Activated CD8-positive, alpha-beta T cell treated with anti-CD3 and anti-CD28 coated beads, Interleukin-2, amount 10 ng/mL, durations not matched to agents 7 days and 5 days (primary cell): ENCODE data around the gene CMIP. TPM values are rescaled to one million over a fixed set of nuclear protein-coding genes. Genes with fewer than 3 reads are reported as not detected.

Experiments
- ATAC-seq: fragments of 150-1000 bp; cut with Tn5 transposase; one replicate; pipeline ENCODE4 v1.10.0; 2021; ENCODE audit warnings: moderate library complexity
- CTCF ChIA-PET: fragments of 350-600 bp; sonication (Branson Sonifier 250); formaldehyde crosslinking; loops from one replicate; lab custom pipeline; 2021; ENCODE audit warnings: antibody characterized with exemption; lab: Charles Lee
- POLR2A ChIA-PET: fragments of 350-600 bp; sonication (Branson Sonifier 250); formaldehyde crosslinking; loops from one replicate; lab custom pipeline; 2021; ENCODE audit warnings: antibody characterized with exemption; lab: Charles Lee
- DNase-seq: peaks from one replicate; pipeline ENCODE4 v3.0.0-alpha.2; 2020
- H3K27ac Mint-ChIP-seq: one replicate; pipeline ENCODE4 v1.8.0; 2021; ENCODE audit warnings: mild to moderate bottlenecking, mixed read lengths
- H3K27me3 Mint-ChIP-seq: one replicate; pipeline ENCODE4 v1.8.0; 2021; ENCODE audit warnings: low read depth, mixed read lengths
- H3K36me3 Mint-ChIP-seq: one replicate; pipeline ENCODE4 v1.8.0; 2021; ENCODE audit warnings: low read depth, mixed read lengths
- H3K4me1 Mint-ChIP-seq: one replicate; pipeline ENCODE4 v1.8.0; 2021; ENCODE audit warnings: low read depth, mixed read lengths
- H3K4me3 Mint-ChIP-seq: one replicate; pipeline ENCODE4 v1.8.0; 2021; ENCODE audit warnings: mild to moderate bottlenecking, mixed read lengths
- H3K9me3 Mint-ChIP-seq: one replicate; pipeline ENCODE4 v1.8.0; 2022; ENCODE audit warnings: mixed read lengths; ENCODE audit not compliant: insufficient read depth
- total RNA-seq, 2 experiments: library from RNA; stranded (reverse); gene quantifications; one replicate each; pipeline ENCODE4 v1.2.3, GENCODE V29; 2021

The CMIP gene
- total RNA-seq, 2 experiments from 2014 or later: 62.5 to 70.4 TPM

DNA sequence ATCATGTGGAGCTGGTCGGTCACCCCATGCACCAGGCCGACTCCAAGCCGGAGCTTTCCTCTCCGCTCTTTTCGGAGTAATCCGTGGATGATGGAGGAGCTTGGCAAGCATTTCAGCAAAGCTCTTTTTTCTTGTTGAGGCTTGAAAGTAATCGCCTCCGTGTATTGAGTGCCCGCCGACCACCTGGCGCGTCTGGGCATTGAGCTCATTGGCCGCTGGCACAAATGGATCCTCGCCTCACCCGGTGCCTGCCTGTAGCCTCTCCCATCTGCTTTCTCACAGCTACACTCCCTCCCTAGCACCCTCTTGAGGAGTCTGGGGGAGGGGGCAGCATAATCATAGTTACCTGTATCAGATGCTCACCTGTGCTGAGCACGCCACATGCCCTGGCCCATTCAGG lies 148.9 kb downstream of the CMIP start:
- no peaks in the 10 kb centered on the region for H3K27me3 Mint-ChIP-seq
- POLR2A ChIA-PET: no interaction called here
- no peak for ATAC-seq
- CTCF ChIA-PET: no interaction called here
- peaks cover 5% of the 10 kb centered on the region for H3K36me3 Mint-ChIP-seq
- H3K4me1 Mint-ChIP-seq: peaks cover 11% of the 10 kb centered on the region
- H3K4me3 Mint-ChIP-seq: no peak overlapping the region
- no peak overlapping the region for H3K27ac Mint-ChIP-seq
- no peaks in the 10 kb centered on the region for H3K9me3 Mint-ChIP-seq
- no peak for DNase-seq

DNA sequence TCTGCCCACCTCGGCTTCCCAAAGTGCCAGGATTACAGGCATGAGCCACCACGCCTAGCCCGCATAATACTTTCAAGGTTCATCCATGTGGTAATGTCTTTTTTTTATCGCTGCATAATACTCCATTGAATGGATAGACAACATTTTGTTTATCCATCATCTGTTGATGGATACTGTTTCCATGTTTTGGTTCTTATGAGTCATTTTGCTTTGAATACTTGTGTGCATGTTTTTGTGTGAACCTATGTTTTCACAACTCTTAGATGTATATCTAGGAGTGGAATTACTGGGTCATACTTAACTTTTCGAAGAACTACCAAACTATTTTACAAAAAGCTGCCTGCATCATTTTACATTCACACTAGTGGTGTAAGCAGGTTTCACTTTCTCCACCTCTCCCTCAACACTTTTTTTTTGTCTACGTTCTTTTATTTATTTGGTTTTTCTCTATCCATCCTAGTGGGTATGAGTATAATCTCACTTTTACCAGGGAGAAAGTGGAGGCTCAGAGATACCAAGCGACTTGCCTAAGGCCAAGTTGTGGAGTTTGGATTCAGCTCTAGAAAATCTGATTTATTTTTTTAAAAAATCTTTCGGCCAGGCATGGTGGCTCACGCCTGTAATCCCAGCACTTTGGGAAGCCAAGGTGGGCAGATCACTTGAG lies 151.2 kb downstream of the CMIP start:
- DNase-seq (no peak), ATAC-seq (no peak)
- ChIA-PET CTCF (no interaction called here), POLR2A (interaction anchor here (0.6 to 0.7 kb wide), 2 partner anchors 33 to 100 kb away, joined by 3 read pairs; no protein-coding TSS in a partner anchor)
- H3K9me3 Mint-ChIP-seq: no peaks in the 10 kb centered on the region
- H3K36me3 Mint-ChIP-seq: peaks cover 2% of the 10 kb centered on the region
- H3K4me3 Mint-ChIP-seq: no peak overlapping the region
- H3K27me3 Mint-ChIP-seq: no peaks in the 10 kb centered on the region
- no peak overlapping the region for H3K27ac Mint-ChIP-seq
- peaks cover 11% of the 10 kb centered on the region for H3K4me1 Mint-ChIP-seq

DNA sequence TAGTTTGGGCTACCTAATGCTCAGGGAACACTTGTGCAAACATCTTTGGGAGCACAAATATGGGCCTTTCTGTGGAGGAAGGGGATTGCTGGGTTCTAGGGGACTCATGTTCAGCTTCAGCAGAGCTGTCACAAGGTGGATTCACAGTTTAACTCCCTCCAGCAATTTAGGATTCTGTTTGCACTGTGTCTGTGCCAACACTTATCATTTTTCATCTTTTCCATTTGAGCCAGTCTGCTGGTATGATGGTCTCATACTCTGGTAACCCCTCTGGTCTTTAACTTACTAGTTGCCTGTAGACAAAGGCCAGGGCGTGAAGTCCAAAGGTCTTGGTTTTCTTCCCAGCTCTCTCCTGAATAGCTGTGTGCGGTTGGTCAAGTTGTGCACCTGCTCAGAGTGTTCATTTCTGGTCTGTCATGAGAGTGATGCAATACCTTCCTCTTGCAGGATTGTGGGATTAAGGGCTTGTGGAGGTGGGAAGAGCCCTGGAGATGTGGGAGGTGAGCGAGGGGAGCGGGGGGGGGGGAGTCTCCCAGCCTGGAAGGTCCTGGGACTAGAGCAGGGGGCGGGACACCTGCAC lies 152.6 kb downstream of the CMIP start:
- ChIA-PET CTCF (no interaction called here), POLR2A (no interaction called here)
- Mint-ChIP-seq H3K4me3 (no peak overlapping the region), H3K4me1 (peaks cover 11% of the 10 kb centered on the region), H3K36me3 (peaks cover 2% of the 10 kb centered on the region), H3K9me3 (no peaks in the 10 kb centered on the region), H3K27ac (no peak overlapping the region), H3K27me3 (no peaks in the 10 kb centered on the region)
- ATAC-seq (no peak), DNase-seq (no peak)

DNA sequence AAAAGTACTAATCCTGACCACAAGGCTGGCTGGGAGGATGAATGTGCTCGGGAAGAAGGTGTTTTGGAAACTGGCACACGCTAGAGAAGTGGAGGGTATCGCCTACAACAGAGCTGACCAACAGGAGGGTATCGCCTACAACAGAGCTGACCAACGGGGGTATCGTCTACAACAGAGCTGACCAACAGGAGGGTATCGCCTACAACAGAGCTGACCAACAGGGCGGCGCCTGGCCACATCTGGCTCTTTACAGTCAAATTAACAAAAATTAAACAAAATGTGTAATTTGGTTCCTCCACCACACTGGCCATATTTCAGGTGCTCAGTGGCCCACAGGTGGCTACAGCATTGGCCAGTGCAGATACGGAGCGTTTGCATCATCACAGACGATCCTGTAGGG lies 153.5 kb downstream of the CMIP start:
- ATAC-seq (no peak), DNase-seq (no peak)
- POLR2A ChIA-PET: no interaction called here
- Mint-ChIP-seq H3K9me3 (no peaks in the 10 kb centered on the region), H3K27ac (no peak overlapping the region), H3K27me3 (no peaks in the 10 kb centered on the region), H3K4me1 (peaks cover 11% of the 10 kb centered on the region), H3K36me3 (peaks cover 2% of the 10 kb centered on the region), H3K4me3 (no peak overlapping the region)
- CTCF ChIA-PET: interaction anchor here (0.9 to 1.5 kb wide), 2 partner anchors 36 to 127 kb away, joined by 3 read pairs; no protein-coding TSS in a partner anchor

DNA sequence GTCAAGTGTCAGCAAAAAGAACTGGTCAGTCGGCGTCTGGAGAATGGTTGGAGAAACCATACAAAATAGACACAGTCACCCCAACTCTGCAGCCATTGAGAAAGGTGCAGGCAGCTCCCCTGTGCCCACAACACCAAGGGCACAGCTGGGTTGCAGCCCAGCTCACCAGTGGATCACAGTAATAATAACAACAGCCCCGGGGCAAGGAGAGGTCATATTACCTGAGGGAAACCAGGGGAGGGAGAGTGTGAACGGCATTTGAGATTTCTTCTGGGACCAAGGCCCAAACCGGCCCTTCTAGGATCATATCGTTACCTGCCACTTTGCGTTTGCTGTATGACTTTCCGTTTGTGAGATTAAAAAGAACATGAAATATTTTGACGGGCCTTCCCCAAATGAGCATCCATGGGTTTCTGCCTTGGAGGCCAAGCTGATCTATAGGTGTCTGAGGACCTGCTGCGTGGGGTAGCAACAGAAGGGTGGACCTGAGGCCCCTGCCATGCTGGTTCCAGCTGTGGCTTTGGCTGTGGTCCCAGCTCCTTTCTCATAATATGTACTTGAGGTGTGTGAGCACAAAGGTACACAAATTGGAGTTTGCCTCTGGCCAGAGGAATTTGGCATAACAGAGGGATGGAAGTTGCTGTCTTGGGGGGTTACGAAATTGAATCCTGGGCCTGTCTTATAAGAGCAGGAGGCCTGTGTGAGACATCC lies 154.6 kb downstream of the CMIP start:
- POLR2A ChIA-PET: no interaction called here
- DNase-seq: no peak
- Mint-ChIP-seq H3K4me3 (no peak overlapping the region), H3K27ac (no peak overlapping the region), H3K4me1 (peaks cover 11% of the 10 kb centered on the region), H3K36me3 (peaks cover 2% of the 10 kb centered on the region), H3K27me3 (no peaks in the 10 kb centered on the region), H3K9me3 (no peaks in the 10 kb centered on the region)
- CTCF ChIA-PET: interaction anchor here (0.7 to 1.5 kb wide), 4 partner anchors 28 to 198 kb away, joined by 3 read pairs; no protein-coding TSS in a partner anchor
- ATAC-seq: no peak

DNA sequence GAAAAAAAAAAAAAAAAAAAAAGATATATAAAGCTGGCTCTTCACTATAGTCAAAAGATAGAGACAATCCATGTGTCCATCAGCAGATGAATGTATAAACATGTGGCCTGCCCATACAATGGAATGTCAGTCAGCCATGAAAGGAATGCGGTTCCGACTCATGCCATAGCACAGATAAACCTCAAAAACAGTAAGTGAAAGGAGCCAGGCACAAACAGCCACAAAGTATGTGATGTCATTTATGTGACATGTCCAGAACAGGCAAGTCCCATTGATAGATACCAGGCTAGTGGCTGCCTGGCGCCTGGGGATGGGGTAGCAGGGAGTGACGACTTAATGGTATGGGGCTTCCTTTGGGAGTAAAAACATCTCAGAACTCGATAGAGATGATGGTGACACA lies 155.7 kb downstream of the CMIP start:
- Mint-ChIP-seq H3K9me3 (no peaks in the 10 kb centered on the region), H3K27ac (no peak overlapping the region), H3K4me1 (peaks cover 9% of the 10 kb centered on the region), H3K36me3 (peaks cover 2% of the 10 kb centered on the region), H3K27me3 (no peaks in the 10 kb centered on the region), H3K4me3 (no peak overlapping the region)
- ChIA-PET POLR2A (no interaction called here), CTCF (no interaction called here)
- ATAC-seq (no peak), DNase-seq (no peak)

DNA sequence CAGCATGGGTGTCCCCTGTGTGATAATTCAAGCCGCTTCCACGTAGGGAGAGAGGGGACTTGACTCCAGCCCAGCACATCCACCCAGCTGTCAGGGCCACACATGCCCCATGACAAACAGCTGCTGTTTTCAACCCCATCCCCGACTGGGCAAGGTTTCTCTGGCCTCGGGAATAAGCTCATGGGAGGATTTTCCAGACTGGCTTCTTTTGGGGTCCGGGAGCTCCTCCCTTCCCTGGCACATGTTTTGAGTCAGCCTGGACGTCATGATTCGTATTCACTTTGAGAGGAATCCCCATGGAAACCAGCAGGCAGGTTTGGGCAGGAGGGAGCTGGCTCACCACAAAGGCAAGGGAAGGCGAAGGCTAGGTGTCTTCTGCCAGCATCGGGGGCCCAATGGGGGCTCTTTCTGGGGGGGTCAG lies 156.4 kb downstream of the CMIP start:
- peaks cover 2% of the 10 kb centered on the region for H3K4me1 Mint-ChIP-seq
- ATAC-seq (no peak), DNase-seq (no peak)
- no peak overlapping the region for H3K4me3 Mint-ChIP-seq
- ChIA-PET CTCF (no interaction called here), POLR2A (interaction anchor here (0.6 kb wide), 1 partner anchor 580 kb away, joined by 3 read pairs; no protein-coding TSS in a partner anchor)
- no peaks in the 10 kb centered on the region for H3K27me3 Mint-ChIP-seq
- no peak overlapping the region for H3K27ac Mint-ChIP-seq
- H3K36me3 Mint-ChIP-seq: peaks cover 2% of the 10 kb centered on the region
- no peaks in the 10 kb centered on the region for H3K9me3 Mint-ChIP-seq

DNA sequence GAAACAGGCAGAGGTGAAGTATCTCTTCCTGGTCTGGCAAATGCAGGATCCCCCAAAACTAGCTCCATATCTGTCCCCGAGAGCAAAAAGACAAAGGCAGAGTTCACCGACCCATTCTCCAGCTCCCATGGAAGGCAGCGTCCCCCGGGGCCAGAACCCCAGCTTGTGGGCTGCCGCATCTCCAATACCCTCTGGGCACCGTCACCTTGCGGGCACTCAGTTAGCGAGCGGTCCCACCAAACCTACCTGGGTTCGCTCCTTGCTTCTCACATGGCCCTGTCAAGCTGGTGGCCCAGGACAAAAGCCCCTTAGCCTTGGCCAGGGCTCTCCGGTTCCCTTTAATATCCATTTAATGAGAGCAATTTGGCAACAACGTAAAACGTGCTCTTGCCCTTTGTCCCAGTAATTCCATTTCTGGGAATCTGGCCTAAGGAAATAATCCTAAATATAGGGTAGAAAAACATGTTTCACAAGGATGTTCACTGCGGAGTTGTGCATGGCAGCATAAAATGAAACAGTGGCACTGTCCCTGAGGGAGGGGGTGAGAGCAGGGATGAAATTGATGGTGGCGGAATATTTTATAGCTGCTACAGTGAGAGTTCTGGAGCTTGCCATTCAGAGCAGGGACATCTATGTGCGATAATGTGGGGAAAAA lies 157.1 kb downstream of the CMIP start:
- H3K4me1 Mint-ChIP-seq: peaks cover 2% of the 10 kb centered on the region
- H3K4me3 Mint-ChIP-seq: no peak overlapping the region
- H3K36me3 Mint-ChIP-seq: peaks cover 5% of the 10 kb centered on the region
- H3K27me3 Mint-ChIP-seq: no peaks in the 10 kb centered on the region
- ChIA-PET POLR2A (no interaction called here), CTCF (no interaction called here)
- DNase-seq: no peak
- H3K9me3 Mint-ChIP-seq: no peaks in the 10 kb centered on the region
- ATAC-seq: no peak
- no peak overlapping the region for H3K27ac Mint-ChIP-seq

DNA sequence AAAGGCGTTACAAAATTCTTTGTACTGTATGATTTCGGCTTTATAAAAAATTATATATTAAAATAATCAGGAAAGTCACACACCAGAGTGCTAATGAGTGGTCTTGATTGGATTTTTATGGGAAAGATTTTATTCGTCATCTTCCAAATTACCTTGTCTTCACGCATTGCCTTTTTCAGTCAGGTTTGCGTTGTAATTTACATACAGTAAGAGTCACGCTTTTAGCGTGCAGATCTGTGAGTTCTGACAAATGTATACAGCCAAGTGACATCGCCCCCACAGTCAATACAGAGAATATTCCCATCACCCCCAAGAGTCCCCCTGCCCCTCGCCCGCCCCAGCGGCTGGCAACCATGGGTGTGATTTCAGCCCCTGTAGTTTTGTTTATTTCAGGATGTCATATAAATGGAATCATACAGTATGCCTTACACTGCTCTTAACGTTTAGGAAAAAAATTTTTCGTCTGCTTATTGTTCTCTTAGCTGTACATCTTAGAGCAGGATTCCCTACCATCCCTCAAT lies 157.7 kb downstream of the CMIP start:
- H3K4me3 Mint-ChIP-seq: no peak overlapping the region
- no peak overlapping the region for H3K27ac Mint-ChIP-seq
- no peak for ATAC-seq
- POLR2A ChIA-PET: no interaction called here
- peaks cover 2% of the 10 kb centered on the region for H3K4me1 Mint-ChIP-seq
- no peaks in the 10 kb centered on the region for H3K9me3 Mint-ChIP-seq
- CTCF ChIA-PET: no interaction called here
- H3K36me3 Mint-ChIP-seq: peaks cover 5% of the 10 kb centered on the region
- no peaks in the 10 kb centered on the region for H3K27me3 Mint-ChIP-seq
- no peak for DNase-seq

DNA sequence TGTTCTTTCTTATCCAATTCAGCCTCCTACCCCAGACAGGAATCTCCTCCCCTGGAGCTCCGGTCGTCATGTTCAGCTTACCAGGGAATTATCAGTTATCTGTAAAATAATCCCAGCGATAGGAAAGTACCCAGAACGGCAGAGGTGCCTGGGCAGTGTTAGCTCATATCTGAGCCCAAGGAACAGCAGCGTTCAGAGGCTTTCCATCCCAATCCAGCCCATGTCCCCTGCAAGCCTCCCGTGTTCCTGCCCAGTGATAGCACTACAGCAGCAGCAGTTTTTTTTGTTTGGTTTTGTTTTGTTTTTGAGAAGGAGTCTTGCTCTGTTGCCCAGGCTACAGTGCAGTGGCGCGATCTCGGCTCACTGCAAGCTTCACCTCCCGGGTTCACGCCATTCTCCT lies 158.2 kb downstream of the CMIP start:
- Mint-ChIP-seq H3K4me1 (peaks cover 2% of the 10 kb centered on the region), H3K27me3 (no peaks in the 10 kb centered on the region), H3K9me3 (no peaks in the 10 kb centered on the region), H3K36me3 (peaks cover 5% of the 10 kb centered on the region), H3K4me3 (no peak overlapping the region), H3K27ac (no peak overlapping the region)
- DNase-seq (no peak), ATAC-seq (no peak)
- ChIA-PET POLR2A (no interaction called here), CTCF (no interaction called here)

DNA sequence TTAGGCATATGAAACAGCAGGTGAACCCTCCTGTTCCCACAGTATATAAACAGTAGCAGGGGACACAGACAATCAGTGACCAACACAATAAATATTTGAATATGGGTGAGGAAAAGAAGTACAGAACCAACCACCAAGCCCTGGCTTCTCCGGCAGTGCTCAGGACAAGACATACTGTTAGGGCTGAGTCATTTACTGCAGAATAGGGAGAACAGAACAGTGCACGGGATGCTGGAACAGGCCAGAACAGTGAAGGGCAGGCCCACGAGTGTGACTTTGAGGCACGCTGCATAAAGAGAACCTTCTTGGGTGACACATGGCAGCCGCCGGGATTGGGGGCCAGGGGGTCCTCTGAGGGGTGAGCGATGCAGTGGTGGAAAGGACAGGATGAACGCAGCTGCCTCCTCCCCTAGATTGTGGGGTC lies 160.4 kb downstream of the CMIP start:
- ChIA-PET POLR2A (no interaction called here), CTCF (no interaction called here)
- Mint-ChIP-seq H3K9me3 (no peaks in the 10 kb centered on the region), H3K4me1 (no peaks in the 10 kb centered on the region), H3K36me3 (peaks cover 15% of the 10 kb centered on the region), H3K4me3 (no peak overlapping the region), H3K27me3 (no peaks in the 10 kb centered on the region), H3K27ac (no peak overlapping the region)
- DNase-seq (no peak), ATAC-seq (no peak)
